Cardiac muscle cell (in vitro differentiated cells and primary cell): ENCODE data around the gene FNDC3B. TPM values are rescaled to one million over a fixed set of nuclear protein-coding genes. Genes with fewer than 3 reads are reported as not detected.
"Not testable (repeated sequence)": the region's sequence is repeated elsewhere in the genome, so short reads cannot be mapped to it uniquely, and the experiment has no call there.

ENCODE experiments used
- DNase-seq, 2 donors: peaks; one replicate each; pipeline versions ENCODE4 v3.0.0 to v3.0.0-alpha.2; 2010 to 2017; ENCODE audit warnings: low read depth in 1 of 2, low spot score in 1 of 2
- H3K27ac ChIP-seq: fragments of 200-600 bp; sonication (generic); 2 replicates; pipeline ENCODE4 v1.5.1; 2016
- H3K27me3 ChIP-seq: fragments of 200-600 bp; sonication (generic); 2 replicates; pipeline ENCODE4 v1.6.0; 2016; ENCODE audit warnings: control low read depth
- H3K36me3 ChIP-seq: fragments of 200-600 bp; sonication (generic); 2 replicates; pipeline ENCODE4 v1.5.1; 2016; ENCODE audit warnings: control low read depth
- H3K4me1 ChIP-seq: fragments of 200-600 bp; sonication (generic); 2 replicates; pipeline ENCODE4 v1.8.1; 2017; ENCODE audit warnings: low read depth, mild to moderate bottlenecking, mixed run types
- H3K4me3 ChIP-seq: fragments of 200-600 bp; sonication (generic); 2 replicates; pipeline ENCODE4 v1.5.1; 2016; ENCODE audit warnings: mild to moderate bottlenecking
- H3K9me3 ChIP-seq: fragments of 200-600 bp; sonication (generic); 2 replicates; pipeline ENCODE4 v1.5.1; 2017; ENCODE audit warnings: low read depth, mild to moderate bottlenecking, control low read depth
- CTCF ChIP-seq: IDR thresholded peaks from 2 replicates; pipeline ENCODE4 v1.5.1; 2012; ENCODE audit warnings: low read depth, mild to moderate bottlenecking, low read length
- polyA plus RNA-seq: library from polyadenylated mRNA; unstranded; fragments of >200 nt; fragmentation: Nextera tagmentation; extraction: Ambion mirVana; gene quantifications from 2 replicates; pipeline ENCODE4 v1.2.1, GENCODE V29; 2016
- total RNA-seq: library from RNA; depleted of rRNA; stranded (reverse); fragments of >200 nt; gene quantifications from 2 replicates; pipeline ENCODE4 v1.2.3, GENCODE V29; 2016

FNDC3B gene
- total and polyA plus RNA-seq, 2 experiments from 2014 or later: 55.2 to 62.3 TPM

GRCh38 chr3:172359996-172360395, 320.6 kb downstream of the FNDC3B start:
- DNase-seq: no peak
- peaks cover 47% of the 10 kb centered on the region for H3K36me3 ChIP-seq
- no peak overlapping the region for H3K4me3 ChIP-seq
- H3K4me1 ChIP-seq: no peaks in the 10 kb centered on the region
- no peak overlapping the region for H3K27ac ChIP-seq
- no peaks in the 10 kb centered on the region for H3K27me3 ChIP-seq
- H3K9me3 ChIP-seq: no peaks in the 10 kb centered on the region
- TF ChIP-seq CTCF: no peak

DNA sequence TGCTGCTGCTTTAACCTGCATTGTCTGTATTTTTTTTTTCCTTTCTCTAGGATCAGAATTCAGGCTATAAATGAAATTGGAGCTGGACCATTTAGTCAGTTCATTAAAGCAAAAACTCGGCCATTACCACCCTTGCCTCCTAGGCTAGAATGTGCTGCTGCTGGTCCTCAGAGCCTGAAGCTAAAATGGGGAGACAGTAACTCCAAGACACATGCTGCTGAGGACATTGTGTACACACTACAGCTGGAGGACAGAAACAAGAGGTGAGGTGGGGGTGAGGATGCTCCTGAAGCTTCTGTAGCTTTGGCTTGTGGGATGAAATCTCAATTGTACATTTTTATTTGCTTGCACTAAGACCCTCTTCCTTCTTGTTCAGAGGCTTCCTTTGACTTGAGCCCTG, 323.2 kb downstream of the FNDC3B start:
- no peaks in the 10 kb centered on the region for H3K9me3 ChIP-seq
- peaks cover 53% of the 10 kb centered on the region for H3K36me3 ChIP-seq
- no peak overlapping the region for H3K4me3 ChIP-seq
- H3K27ac ChIP-seq: no peak overlapping the region
- no peak for DNase-seq
- no peaks in the 10 kb centered on the region for H3K4me1 ChIP-seq
- H3K27me3 ChIP-seq: no peaks in the 10 kb centered on the region
- no peak for TF ChIP-seq CTCF

- TF ChIP-seq CTCF: no peak
- H3K36me3 ChIP-seq: peaks cover 52% of the 10 kb centered on the region
- H3K27ac ChIP-seq: peak overlapping the region; percentile 24
- no peak overlapping the region for H3K4me3 ChIP-seq
- H3K9me3 ChIP-seq: no peaks in the 10 kb centered on the region
- no peak for DNase-seq
- no peaks in the 10 kb centered on the region for H3K27me3 ChIP-seq
- no peaks in the 10 kb centered on the region for H3K4me1 ChIP-seq
Observed at GRCh38 chr3:172364374-172365027, 325.1 kb downstream of the FNDC3B start.

DNA sequence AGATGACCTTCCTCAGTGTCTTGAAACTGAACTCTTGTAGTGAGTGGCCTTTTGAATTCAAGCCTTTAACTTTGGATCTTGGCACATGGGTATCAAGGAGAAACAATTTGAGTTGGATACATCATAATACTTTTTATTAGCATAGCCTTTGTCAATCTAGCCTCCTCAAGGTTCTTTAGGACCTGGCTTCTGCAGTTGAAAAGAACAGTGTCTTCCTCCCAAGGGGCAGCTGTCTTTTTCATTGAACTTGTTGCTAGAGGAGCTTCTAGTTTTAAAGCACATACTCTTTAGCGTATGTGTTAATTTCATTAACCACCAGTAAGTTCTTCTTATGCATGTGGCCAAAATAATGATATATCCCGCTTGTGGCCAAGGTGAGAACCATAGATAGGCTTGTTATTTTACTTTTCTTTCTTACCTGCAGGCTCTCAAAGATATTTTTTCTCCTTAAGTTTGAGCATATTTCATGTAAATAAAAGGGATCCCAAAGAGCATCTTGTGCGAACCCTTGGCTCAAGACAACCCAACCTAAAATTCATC, 325.7 kb downstream of the FNDC3B start:
- no peaks in the 10 kb centered on the region for H3K4me1 ChIP-seq
- no peaks in the 10 kb centered on the region for H3K27me3 ChIP-seq
- H3K9me3 ChIP-seq: no peaks in the 10 kb centered on the region
- H3K27ac ChIP-seq: no peak overlapping the region
- no peak overlapping the region for H3K4me3 ChIP-seq
- H3K36me3 ChIP-seq: peaks cover 52% of the 10 kb centered on the region
- no peak for DNase-seq
- no peak for TF ChIP-seq CTCF

- Histone ChIP-seq H3K27me3 (no peaks in the 10 kb centered on the region), H3K36me3 (peaks cover 48% of the 10 kb centered on the region), H3K4me1 (no peaks in the 10 kb centered on the region), H3K9me3 (no peaks in the 10 kb centered on the region), H3K4me3 (no peak overlapping the region), H3K27ac (no peak overlapping the region)
- TF ChIP-seq CTCF: no peak
- peak in 1 of 2 donors; percentile 90 for DNase-seq
Observed at GRCh38 chr3:172367205-172368105, 328.1 kb downstream of the FNDC3B start.

DNA sequence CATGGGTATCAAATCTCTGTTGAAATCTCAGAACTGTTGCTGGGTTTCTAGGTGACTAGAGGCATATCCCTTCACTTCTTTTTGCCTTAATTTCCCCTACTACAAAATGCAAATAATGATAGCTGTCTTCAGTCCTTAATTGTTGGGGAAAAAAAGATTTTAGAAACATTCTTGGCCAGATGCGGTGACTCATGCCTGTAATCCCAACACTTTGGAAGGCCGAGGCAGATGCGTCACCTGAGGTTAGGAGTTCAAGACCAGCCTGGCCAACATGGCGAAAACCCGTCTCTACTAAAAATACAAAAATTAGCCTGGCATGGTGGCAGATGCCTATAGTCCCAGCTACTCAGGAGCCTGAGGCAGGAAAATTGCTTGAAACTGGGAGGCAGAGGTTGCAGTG, 329.2 kb downstream of the FNDC3B start:
- DNase-seq: peak in 1 of 2 donors; percentile 47
- H3K27me3 ChIP-seq, H3K9me3 ChIP-seq, H3K4me1 ChIP-seq, H3K27ac ChIP-seq, H3K4me3 ChIP-seq: not testable (repeated sequence)
- H3K36me3 ChIP-seq: peaks cover 37% of the 10 kb centered on the region
